GM19035 (cell line): ENCODE data around the gene ITGB4.
"Not testable (repeated sequence)": the region's sequence is repeated elsewhere in the genome, so short reads cannot be mapped to it uniquely, and the experiment has no call there.

Experiments
- ATAC-seq: cut with Tn5 transposase; IDR thresholded peaks from one replicate; pipeline ENCODE4 v1.9.1; 2021; ENCODE audit not compliant: unreplicated experiment

Gene ITGB4

GRCh38 chr17:75769536-75769935 lies 48.3 kb downstream of the ITGB4 start:
- ATAC-seq = no peak

- no peak for ATAC-seq
Measured at GRCh38 chr17:75771334-75772281, 50.3 kb downstream of the ITGB4 start.

GRCh38 chr17:75773121-75773807 lies 52.0 kb downstream of the ITGB4 start:
- ATAC-seq = no peak

GRCh38 chr17:75773808-75774470 lies 52.7 kb downstream of the ITGB4 start:
- ATAC-seq = no peak

DNA sequence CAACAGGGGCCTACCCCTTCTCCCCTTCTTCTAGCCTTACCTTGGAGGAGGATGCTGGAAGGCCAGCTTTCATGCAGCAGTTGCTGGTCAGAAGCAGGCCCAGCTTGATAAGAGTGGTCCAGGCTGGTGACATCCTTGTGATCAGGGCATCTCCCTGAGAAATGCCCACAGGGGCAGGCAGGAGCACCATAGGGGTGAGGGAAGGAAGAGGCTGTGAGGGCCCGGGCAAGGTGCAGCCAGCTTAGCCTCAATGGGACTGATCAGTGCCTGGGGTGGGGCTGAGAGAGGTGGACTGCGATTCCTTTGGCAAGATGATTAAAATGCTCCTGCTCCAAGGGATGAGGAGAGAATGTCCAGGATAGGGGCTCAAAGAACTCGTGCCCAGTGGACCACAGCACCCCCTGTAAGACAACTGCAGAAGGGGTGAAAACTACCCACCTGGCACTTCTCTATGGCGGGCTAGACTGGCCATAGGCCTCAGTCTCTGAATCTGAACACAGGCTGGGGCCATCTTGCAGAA lies 53.3 kb downstream of the ITGB4 start:
- ATAC-seq = no peak

DNA sequence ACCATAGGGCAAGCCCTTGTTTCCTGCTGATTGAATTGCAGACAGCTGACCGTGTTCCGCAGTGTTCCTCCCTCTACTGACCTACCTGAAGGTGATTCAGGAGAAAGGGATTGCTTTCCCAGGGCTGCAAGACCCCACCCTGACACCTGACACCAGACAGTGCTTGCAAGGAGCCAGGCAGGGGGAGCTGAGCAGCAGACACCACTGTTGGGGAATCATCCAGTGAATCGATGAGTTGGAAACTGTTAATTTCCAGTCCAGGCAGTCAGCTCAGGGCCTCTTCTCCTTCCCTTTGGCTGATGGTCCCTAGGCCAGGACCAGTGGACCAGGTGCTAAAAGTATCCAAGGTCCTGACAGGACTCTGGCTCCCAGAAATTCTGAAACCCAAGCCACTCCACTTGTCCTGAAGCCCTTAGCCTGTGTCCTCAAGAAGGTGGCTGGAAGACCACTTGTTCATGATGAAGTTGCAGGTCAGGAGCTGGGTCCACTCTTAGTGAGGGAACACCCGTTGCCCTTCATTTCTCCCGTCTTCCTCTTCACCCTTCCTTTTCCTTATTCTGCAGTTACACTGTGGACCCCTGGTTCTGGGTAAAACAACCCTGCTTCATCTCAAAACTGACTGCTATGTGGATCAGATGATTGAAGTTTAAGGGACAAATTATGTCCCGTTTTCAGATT lies 53.9 kb downstream of the ITGB4 start:
- no peak for ATAC-seq

GRCh38 chr17:75776386-75777295 lies 55.4 kb downstream of the ITGB4 start:
- no peak for ATAC-seq

- ATAC-seq = no peak
Measured at GRCh38 chr17:75777296-75777922, 56.1 kb downstream of the ITGB4 start.

- ATAC-seq = not testable (repeated sequence)
Measured at GRCh38 chr17:75778066-75778860, 57.0 kb downstream of the ITGB4 start.

DNA sequence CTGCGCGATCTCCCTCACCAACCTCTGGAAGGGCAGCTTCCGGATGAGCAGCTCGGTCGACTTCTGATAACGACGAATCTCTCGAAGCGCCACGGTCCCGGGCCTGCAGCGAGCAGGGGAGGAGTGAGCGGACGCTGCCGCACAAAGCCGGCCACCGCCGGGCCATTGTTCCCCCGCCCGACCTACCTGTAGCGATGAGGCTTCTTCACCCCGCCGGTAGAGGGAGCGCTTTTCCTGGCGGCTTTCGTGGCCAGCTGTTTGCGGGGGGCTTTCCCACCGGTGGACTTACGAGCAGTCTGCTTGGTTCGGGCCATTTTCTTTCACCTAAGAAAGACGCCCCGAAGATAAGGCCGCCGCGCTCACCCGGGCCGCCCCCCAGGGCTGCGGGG lies 57.6 kb downstream of the ITGB4 start:
- ATAC-seq = peak; percentile 17

DNA sequence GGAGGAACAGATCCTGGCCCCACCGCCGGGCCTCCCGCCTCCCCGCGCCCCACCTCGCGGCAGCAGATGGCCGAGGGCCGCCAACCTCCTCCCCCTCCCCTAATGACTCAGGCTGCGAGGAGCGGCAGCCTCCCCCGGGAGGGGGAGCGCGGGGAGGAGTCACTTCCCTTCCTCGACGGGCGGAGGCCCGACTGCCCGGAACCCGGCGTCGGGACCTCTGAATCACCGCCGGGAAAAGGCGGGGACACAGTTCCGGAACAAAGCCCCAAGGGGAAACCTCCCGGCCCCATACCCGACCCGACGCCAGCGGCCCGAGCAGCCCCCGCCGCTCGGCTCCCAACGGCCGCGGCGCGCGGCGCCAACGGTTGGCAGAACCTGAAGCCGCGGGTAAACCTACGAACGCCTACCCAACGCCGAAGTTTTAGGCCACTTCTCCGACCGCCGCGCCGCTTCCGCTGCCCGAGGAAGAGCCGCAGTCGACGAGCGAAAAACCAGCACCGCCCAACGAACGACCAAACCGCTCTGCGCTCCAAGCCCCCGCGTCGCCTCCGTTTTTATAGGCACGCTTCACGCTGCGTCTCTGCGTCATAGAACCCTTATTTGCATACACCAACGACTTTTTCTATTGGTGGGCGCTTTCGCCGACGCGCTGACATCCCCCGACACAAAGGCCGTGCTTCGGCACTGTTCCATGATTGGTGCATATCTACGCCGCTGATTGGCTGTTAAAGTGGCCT lies 58.2 kb downstream of the ITGB4 start:
- ATAC-seq = peak; percentile 68

GRCh38 chr17:75779987-75780889 lies 59.0 kb downstream of the ITGB4 start:
- ATAC-seq = no peak

- ATAC-seq = no peak
Measured at GRCh38 chr17:75783069-75783783, 62.0 kb downstream of the ITGB4 start.

DNA sequence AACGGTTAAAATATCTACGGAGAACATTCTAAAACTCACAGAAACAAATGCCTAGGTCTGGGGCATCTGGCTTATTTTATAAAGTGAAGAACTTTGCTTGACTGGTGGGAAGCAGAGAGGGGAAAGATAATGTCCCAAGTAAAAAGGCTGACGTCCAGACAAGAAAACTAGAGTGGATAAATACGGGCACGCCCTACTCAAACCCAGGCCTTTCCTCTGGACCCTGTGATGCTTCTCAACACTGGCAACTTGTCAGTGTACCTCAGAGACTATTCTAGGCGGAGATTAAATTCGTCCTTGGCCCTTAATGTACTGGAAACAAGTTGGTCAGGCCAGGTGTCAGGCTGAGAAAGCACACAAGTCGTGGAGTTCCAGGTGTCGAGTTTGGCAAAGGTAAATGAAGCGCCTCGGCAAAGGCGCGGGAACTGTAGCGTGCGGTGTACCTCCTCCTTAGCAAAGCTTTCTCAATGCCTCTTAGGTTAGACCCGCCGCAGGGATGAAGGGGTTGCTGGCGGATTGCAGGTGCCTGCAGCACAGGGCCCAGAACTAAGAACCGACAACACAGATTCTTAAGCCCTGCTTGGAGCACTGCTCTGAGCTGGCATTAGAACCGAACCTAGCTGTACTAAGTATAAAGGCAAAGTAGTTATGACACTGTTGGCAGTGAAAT lies 62.7 kb downstream of the ITGB4 start:
- no peak for ATAC-seq

DNA sequence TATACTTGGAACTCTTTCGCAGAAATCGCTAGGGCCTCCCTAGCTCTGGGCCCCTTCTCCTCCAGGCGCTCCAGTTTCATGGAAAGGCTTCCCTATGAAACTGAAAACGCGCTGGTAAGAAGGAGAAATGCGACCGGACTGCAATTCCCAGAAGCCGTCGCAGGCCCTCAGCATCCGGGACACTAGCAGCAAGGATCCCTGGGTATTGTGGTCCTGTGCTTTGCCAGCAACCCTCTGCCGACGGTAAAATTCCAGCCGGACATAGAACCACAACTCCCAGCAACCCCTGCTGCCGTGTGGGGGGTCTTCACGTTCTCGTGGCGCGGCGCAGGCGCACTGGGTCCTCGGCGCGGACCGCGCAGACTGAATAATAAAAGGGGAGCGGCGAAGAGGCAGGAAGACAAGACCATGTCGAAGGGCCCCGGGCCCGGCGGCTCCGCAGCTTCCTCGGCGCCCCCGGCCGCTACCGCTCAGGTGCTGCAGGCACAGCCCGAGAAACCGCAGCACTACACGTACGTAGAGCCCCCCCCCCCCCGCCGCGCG lies 63.3 kb downstream of the ITGB4 start, which contains the start of gene UNK:
Gene UNK (plus strand): TSS at position 334 of the 543 bp plus-strand sequence. CDS start 75 bp downstream, at position 409.
- ATAC-seq = peak; percentile 65
